ENCODE results near the gene LSM12.
"Not testable (repeated sequence)": the region's sequence is repeated elsewhere in the genome, so short reads cannot be mapped to it uniquely, and the experiment has no call there.

The LSM12 gene

DNA sequence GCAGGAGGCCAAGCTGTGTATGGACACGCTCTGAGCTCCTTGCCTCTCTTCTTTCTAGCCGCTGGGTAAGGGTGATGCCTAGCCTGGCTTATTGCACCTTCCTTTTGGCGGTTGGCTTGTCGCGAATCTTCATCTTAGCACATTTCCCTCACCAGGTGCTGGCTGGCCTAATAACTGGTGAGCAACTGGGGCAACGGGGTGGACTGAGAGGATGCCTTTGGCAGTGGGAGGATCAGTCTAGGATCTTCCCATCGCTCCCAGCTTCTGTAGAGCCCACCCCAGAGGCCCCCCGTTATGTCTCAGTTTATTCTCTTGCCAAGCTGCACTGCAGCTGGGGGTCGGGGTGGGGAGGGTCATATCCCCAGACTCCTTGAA lies 8.4 kb upstream of the LSM12 start:
- FAIRE-seq = no peak

DNA sequence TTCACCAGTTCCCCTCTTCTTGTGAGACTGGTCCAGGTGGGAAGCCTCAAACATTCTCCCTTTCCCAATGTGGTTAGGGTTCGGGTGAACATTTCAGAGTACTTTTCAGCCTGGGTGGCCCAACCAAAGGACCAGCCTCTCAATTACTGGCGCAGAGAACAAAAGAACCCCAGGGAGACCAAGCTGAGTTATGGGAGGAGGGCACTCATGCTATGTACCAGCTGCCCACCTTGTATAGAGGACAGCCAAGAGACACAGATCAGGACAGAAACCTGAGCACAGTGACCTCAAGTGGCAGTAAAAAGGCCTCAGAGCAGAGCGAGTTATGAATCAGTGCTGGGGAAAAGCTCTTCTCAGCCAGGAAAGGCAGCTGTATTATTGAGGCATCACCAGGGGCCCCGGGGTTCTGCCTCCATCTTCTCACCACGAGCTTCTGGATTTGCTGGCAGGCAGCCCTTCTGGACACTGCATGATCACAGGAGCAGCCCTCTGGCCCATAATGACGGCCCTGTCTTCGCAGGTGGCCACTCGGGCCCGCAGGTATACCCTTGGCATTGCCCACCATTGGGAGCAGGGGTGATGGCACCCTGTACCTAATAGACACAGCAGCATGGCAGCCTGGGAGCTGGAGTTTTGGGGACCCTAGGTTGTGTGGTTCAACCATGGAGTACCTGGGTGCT lies 7.9 kb upstream of the LSM12 start:
- no peak for FAIRE-seq

DNA sequence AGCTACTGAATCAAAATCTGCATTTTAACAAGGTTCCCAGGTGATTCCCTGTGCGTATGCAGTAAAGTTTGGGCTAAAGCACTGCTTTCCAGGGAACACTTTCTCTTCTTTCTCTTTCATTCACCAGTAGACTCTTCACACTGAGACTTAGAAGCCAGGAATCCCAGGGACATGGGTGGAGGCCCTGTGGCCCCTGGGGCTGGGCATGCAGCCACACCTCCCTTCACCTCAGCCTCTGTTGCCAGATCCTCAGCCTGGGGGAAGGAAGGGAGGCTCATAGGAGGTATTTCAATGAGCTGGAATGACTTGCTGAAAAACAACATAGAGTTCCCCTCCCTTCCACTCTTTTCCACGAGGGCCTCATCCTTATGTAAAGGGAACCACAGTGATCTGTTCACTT lies 5.3 kb upstream of the LSM12 start:
- FAIRE-seq = no peak

DNA sequence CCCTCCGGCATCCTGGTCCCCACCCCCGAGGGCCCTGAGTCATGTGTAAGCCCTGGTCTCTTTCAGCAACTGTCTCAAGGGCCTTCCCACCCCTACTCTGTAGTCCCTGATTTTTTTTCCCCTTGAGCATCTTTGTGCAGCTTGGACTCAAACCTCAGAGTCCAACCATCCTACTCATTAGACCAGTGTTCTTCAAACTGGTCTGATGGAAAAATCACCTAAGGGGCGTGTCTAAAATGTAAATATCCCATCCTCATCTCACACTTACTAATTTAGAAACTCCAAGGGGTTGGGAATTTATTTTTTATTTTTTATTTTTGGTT lies 4.7 kb upstream of the LSM12 start:
- no peak for FAIRE-seq

DNA sequence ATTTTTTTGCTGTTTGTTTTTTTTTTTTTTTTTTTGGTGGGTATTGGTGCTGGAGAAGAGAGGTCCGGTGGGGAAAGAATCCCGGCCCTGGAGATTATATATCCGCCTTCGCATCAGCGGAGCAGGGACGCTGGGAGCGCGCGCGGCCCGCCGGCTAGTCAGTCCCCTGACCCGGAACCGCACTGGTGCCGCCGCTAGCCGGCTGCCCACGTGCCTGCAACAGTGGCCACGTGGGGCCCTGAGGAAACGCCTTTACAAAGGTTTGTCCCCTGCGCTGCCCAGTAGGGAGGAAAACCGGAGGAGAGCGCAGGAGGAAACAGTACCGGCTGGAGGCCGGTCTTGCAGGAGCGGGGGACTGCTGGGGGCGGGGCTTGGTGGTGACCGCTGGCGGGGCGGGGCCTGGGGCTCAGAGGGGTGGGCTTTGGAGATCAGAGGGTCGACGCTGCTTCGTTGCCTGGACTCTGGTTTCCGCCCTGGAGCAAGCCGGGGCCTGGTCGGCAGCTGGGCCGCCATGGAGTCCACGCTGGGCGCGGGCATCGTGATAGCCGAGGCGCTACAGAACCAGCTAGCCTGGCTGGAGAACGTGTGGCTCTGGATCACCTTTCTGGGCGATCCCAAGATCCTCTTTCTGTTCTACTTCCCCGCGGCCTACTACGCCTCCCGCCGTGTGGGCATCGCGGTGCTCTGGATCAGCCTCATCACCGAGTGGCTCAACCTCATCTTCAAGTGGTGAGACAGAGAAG lies 4.2 kb upstream of the LSM12 start, which contains the start of gene G6PC3:
Gene G6PC3 (plus strand): TSS at position 281 of the 743 bp plus-strand sequence. CDS start 231 bp downstream, at position 512.
- FAIRE-seq = no peak

DNA sequence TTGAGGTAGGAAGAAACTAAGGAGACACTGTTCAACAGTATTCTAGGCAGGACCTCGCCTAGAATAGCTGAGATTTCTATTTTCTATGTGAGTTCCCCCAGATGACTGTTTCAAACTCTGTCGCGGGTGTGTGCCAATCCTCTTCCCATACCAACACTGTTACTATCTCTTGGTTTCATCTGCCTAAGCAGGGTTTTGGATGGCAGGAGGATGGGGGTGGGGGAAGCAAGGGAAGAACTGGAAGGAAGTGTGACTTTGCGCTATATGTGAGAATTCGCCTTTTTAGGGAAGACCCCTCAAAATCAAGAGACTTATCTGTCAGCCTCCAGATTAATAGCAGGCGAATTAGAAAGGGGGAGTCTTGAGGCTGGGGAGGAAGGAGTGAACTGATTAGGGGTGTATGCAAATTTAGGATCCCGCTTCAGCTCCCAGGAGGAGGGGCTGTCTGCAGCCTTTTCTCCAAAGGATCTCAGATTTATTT lies 3.5 kb upstream of the LSM12 start:
- FAIRE-seq = no peak

DNA sequence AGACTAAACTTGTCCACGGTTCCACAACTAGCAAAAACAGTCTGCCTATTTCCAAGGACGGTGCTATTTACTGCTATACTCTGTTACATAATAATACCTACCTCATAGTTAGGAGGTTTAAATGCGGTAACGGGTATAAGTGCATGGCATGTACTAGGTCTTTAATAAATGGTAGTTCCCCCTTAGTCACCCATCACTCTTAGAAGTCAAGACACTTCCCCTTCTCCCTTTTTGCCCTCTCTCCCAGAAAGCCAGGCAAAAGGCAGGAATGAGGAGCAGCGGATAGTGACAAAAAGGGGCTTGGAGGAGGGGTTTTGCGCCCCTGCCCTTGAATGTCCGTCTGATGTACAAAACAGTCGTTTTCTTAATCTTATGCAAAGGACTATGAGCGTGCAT lies 1.1 kb upstream of the LSM12 start:
- FAIRE-seq = no peak

DNA sequence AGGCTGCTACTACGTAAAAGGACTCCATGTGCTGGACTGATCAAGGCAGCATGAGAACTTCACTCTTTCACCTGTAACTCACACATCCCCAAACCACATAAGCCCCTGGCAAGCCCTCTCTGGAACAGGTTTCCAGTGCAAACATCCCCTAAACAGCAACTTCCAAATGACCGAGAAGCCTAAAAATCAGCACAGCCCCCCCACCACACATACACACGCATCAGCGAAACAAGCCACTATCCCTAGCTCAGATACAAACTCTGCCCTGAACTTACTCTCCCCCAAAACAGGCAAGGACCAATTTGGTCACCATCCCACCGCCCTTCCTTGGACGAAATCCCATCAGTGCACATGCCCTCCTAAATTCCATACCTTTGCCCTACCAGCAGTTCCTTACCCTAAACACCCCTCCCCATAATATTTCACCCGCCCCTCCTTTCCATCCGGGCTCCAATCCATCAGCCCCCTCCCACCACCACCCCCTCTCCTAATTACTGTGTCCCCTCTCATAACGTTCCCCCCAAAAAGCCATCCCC lies 735 bp downstream of the LSM12 start:
- FAIRE-seq = no peak

DNA sequence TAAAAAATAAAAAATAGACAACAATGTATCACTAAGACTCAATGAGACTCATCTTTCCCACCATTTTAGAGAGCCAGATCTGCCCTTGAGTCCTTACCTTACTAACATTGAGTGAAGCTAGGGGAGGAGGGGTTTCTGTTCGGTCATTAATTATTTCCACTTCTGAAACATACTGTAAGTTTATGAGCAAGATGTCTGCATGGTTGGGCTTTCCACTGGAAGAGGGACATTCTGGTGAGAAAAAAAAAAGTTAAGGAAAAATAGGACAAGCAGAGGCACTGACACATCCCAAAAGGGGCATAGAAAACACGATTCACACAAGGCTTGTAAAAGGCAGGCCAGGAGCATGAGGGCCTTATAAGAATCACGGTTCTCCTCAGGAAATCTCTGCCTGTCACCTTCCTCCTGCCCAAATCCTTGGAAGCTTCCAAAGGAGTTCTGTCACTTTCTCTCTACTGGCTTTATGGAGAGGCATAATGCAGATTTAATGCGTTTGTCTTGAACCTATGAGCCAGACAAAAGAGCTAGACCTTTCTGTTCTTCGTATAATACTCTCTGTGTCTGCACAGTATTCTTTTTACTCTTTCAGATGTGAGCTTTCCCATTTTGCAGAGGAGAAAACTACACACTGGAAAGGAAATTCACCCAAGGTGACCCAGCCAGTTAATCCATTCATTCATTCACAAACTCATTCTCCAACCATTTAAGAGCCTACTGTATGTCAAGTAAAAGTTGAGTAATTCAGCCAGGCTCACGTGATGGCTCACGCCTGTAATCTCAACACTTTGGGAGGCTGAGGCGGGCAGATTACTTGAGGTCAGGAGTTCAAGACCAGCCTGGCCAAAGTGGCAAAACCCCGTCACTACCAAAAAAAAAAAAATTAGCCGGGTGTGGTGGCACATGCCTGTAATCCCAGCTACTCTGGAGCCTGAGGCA lies 2.5 kb downstream of the LSM12 start:
- no peak for FAIRE-seq

DNA sequence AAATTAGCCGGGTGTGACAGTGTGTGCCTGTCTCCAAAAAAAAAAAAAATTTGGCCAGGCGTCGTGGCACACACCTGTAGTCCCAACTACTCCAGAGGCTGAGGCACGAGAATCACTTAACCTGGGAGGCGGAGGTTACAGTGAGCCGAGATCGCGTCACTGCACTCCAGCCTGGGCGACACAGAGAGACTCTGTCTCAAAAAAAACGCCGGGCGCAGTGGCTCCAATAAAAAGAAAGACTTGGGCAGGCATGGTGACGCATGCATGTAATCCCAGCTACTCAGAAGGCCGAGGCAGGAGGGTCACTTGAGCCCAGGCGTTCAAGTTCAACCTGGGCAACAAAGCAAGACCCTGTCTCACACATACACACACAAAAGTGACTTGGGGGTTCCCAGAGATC lies 3.6 kb downstream of the LSM12 start:
- no peak for FAIRE-seq

DNA sequence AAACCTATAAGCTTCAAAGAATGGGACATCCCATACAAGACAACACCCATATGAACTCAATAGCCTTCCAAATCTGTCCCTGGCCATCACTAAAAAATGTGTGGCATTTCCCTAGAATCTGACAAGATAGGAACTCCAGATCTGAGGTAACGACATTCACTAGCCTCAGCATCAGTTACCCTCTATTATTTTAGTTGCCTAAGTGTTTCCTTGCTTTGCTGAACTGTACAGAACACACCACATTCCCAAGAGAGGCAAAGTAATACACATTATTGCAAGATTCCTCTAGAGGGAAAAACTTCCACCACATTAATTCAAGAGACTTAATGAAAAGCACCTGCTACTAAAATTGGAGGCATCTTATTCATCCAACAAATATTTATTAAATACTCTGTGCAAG lies 5.0 kb downstream of the LSM12 start:
- FAIRE-seq = no peak

DNA sequence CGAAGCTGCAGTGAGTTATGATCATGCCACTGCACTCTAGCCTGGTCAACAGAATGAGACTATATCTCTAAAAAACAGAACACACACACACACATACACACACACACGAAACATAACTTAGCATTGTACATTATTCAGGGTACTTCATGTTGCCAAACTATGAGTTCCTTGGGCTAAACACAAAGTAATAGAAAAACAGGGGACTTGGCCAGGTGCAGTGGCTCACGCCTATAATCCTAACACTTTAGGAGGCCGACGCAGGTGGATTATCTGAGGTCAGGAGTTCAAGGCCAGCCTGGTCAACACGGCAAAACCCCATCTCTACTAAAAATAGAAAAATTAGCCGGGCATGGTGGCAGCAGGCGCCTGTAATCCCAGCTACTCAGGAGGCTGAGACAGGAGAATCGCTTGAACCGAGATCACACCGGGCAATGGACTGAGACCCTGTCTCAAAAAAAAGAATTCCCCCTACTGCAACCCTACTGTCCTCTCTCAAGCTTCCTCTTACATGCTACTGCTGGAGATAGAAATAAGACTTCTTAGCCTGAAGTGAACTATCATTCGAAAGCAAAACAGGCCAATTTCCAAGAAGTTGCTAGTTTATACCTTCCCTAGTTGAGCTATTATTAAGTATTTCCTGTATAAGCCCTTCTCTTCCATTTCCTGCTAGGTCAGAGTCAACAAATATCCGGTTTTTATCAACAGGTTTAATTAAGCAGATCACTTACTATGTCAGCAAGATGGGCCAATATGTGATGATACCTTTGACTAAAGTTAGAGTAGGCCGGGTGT lies 7.2 kb downstream of the LSM12 start:
- FAIRE-seq = no peak

DNA sequence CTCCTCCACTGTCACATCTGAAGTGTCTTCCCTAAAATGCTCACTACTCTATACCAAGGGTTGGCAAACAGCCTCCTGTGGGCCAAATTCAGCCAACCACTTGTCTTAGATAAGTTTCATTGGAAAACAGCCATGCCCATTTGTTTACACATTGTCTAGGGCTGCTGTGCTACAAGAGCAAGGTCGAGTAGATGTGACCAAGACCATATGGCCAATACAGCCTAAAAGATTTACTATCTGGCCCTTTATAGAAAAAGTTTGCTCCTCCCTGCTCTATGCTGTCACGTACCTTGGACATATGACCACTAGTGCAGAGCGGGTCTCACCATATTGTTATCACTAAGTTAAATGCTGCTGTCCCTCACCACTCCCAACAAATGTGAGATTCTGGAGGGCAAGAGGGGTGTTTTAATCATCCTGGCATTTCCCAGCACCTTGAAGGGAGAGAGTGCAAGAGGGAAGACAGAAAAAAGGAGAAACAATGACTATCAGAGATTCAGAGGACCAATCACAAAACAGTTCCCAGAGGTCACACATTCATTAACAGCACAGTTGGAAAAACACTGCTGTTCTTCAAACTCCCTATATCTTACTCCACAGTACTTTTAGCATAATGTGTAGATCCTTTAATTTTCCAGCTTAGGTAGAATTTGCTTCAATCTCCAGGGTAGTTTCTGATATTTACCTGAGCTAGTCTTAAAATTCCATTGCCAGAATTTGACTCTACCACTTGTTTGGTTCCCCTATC lies 13.2 kb downstream of the LSM12 start:
- no peak for FAIRE-seq

DNA sequence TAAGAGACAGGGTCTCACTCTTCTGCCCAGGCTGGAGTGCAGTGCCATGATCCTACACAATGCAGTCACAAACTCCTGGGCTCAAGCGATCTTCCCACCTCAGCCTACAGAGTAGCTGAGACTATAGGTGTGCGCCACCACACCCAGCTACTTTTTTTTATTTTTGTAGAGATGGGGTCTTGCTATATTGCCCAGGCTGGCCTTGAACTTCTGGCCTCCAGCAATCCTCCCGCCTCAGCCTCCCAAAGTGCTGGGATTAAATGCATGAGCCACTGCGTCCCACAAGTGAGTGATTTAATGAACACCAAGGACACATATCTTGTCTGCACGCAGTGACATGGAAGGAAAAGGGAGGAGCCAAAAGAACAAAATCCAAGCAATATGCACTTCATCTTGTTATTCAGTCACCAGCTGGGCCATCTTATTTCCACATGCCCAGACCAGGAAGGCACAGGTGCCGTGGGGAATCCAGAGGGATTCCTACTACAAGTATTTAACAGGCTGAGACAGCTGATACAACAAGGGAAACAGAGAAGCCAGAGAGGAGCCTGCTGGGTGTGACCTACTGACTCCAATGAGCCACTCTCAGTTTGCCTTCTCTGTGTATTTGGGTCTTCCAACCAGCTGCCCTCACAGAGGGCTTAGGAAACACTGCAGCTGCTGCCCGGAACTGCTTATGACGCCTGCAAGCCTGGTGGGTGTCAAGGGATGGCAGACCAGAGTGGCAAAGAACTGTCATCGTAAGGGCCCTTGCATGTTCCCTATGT lies 17.0 kb downstream of the LSM12 start:
- FAIRE-seq = no peak

DNA sequence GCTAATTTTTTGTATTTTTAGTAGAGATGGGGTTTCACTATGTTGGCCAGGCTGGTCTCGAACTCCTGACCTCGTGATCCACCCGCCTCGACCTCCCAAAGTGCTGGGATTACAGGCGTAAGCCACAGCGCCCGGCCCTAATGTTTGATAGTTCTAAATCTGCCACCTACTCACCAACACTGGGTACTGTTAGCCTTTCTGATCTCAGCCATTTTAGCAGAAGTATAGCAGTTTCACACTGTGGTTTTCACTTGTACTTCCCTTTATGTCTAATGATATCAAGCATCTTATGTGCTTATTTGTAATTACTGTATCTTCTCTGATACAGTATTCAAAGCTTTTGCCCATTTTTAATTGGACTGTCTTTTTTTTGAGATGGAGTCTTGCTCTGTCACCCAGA lies 19.6 kb downstream of the LSM12 start:
- FAIRE-seq = not testable (repeated sequence)

DNA sequence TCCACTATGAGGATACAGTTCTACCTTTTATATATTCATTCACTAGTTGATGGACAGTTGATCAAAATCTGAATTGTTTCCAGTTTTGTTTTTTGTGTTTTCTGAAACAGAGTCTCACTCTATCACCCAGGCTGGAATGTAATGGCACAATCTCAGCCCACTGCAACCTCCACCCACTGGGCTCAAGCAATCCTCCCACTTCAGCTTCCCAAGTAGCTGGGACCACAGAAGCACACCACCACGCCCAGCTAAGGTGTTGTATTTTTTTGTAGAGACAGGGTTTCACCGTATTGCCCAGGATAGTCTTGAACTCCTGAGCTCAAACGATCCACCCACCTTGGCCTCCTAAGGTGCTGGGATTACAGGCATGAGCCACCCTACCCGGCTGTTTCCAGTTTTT lies 21.0 kb downstream of the LSM12 start:
- FAIRE-seq = no peak

DNA sequence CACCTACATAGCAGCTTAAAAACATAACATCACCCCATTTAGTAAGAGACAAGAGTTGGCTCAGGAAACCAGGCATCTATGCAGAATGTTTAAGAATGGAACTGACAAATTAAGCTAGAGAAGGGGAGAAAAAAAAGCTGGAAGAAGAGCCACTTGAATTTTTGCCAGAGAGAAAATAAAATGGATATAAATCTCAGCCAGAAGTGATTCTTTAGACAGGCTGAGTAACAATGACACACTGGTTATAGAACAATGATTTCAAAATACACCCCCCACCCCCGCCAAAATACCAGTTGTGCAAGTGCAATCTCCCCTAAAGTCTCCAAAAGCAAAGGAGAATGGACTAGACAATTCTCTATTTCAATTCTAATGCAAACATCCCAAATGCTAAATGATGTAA lies 22.4 kb downstream of the LSM12 start:
- no peak for FAIRE-seq

DNA sequence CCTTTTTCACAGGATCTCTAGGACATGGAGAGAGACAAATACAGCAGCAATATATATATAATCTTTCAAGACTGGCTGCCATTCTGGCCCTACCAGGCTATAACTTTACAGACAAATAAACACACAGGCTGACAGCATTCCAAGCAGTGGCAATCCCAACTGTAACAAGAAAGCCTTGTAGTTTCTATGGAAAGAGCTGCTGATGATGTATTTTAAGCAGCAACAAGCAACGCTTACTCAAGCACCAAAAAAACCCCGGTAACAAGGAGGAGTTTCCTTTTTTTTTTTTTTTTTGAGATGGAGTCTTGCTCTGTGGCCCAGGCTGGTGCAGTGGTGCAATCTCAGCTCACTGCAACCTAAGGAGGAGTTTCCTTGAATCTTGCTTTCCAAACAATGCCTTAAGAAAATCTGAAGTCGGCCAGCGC lies 23.2 kb downstream of the LSM12 start:
- no peak for FAIRE-seq

DNA sequence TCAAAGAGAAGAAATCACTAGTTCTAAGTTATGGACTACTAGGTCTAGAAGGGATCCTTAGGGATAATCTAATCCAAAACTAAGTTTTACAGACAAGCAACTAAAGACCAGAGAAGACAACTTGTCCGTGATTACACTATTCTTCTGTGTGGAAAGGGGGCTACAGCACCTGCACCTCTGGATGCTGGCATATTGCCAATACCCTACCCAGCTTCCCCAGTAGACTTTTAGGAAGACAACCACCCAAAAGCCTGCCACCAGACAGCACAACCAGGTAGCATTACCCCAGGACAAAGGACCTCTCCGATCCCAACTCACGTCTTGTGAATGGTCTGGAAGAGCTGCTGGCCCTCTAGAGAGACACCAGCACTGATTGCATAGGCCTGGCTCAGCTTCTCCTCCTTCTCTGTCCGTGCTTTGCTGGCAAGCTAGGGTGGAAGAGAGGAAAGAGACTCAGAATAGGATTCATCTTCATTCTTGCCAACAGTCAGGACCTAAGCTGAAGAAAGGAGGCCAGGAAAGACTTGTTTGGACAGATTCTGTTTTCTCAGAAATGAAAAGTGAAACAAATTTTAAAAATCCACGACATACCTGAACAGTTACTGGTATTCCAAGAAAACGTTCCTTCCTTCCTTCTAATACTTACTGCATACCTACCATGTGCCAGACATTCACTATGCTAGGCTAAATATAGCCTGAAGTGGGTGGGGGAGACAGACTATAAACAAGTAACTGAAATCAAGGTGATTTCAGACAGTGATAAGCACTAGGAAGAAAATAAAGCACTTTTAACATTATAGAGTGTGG lies 26.4 kb downstream of the LSM12 start:
- FAIRE-seq = no peak

DNA sequence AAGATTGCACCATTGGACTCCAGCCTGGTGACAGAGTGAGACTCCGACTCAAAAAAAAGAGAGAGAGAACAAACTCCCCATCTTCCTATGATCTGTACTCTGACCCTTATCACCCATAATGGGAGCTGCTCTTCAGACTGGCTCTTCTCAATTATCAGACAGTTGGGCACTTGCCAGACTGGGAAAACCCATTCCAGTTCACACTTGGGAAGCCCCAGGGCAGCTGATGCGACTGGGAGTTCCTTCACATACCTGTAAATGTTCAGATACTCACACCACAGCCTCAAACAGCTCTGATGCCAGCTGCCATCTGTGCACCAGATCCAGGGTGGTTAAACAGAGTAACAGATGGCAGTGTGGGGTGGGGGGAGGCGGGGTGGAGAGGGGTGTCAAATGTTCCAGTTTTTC lies 27.9 kb downstream of the LSM12 start:
- no peak for FAIRE-seq
